NT2/D1 (cell line): ENCODE measurements around the gene RAP1GAP2.

ENCODE experiments used
- YY1 ChIP-seq: IDR thresholded peaks from 2 replicates; pipeline ENCODE4 v1.6.1; 2011; ENCODE audit not compliant: insufficient read length, insufficient read depth
- ZNF274 ChIP-seq: IDR thresholded peaks from 2 replicates; pipeline ENCODE4 v1.6.1; 2011; ENCODE audit warnings: mild to moderate bottlenecking, low read depth, low read length

GRCh38 chr17:2775206-2775605, 21.0 kb upstream of the RAP1GAP2 start:
- no peak for TF ChIP-seq ZNF274
- no peak for TF ChIP-seq YY1
